ENCODE measurements around the gene JMY.

JMY gene, protein sequence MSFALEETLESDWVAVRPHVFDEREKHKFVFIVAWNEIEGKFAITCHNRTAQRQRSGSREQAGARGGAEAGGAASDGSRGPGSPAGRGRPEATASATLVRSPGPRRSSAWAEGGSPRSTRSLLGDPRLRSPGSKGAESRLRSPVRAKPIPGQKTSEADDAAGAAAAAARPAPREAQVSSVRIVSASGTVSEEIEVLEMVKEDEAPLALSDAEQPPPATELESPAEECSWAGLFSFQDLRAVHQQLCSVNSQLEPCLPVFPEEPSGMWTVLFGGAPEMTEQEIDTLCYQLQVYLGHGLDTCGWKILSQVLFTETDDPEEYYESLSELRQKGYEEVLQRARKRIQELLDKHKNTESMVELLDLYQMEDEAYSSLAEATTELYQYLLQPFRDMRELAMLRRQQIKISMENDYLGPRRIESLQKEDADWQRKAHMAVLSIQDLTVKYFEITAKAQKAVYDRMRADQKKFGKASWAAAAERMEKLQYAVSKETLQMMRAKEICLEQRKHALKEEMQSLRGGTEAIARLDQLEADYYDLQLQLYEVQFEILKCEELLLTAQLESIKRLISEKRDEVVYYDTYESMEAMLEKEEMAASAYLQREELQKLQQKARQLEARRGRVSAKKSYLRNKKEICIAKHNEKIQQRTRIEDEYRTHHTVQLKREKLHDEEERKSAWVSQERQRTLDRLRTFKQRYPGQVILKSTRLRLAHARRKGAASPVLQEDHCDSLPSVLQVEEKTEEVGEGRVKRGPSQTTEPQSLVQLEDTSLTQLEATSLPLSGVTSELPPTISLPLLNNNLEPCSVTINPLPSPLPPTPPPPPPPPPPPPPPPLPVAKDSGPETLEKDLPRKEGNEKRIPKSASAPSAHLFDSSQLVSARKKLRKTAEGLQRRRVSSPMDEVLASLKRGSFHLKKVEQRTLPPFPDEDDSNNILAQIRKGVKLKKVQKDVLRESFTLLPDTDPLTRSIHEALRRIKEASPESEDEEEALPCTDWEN

DNA sequence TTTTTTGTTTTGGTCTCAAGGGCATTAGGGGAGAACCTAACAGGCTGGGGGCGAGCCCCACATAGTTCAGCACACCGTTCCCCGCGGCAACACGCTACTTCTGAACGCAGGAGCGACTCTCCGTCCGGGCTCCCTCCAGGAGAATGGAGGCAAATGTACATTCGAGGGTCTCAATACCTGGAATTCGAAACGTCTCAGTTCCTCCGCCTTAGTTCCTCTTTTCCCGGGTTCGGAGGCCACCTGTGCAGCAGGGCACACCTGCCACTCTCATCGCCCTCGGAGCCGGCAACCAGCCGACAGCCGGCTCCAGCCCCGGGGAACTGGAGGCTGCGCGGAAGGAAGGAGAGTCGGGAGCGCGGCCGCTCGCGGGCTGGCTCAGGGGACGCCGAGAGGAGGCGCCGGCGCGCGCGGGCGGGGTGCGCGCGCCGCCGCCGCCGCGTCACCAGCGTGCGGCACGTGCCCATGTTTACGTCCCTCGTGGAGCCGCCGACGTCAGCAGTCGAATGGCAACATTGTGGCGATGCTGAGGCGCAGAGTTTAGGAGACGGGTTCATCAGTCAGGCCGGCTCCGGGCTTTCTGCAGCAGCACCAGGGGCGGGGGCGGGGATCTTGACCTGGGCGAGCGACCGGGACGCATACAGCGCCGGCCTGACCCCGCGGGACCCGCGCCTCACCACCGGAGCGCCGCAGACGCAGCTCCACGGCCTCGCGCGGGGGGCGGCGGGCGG, at the start of gene JMY:
JMY (plus strand) TSS at position 498 of the 728 bp plus-strand sequence. CDS start 520 bp downstream, outside the sequence.
- peak; percentile 36 for DNase-seq (ENCODE audit: low read depth)

DNA sequence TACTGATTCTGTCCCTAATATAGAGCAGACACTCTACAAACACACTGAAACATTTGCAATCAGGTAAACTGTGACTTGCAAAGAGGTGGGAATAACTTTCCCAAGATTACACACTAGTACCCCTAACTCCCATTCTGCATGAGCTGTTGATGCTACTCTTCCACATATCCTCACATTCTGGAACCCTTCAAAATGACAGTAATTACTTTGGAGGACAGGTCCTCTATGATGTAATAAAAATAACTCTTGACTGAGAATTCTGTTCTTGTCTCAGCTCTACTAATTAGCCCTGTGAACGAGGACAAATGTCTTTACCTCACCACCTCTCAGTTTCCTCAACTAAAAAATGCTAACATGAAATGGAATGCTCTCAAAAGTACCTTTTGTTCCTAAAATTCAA, 49.5 kb upstream of the JMY start:
- DNase-seq (ENCODE audit: low read depth), result no peak

DNA sequence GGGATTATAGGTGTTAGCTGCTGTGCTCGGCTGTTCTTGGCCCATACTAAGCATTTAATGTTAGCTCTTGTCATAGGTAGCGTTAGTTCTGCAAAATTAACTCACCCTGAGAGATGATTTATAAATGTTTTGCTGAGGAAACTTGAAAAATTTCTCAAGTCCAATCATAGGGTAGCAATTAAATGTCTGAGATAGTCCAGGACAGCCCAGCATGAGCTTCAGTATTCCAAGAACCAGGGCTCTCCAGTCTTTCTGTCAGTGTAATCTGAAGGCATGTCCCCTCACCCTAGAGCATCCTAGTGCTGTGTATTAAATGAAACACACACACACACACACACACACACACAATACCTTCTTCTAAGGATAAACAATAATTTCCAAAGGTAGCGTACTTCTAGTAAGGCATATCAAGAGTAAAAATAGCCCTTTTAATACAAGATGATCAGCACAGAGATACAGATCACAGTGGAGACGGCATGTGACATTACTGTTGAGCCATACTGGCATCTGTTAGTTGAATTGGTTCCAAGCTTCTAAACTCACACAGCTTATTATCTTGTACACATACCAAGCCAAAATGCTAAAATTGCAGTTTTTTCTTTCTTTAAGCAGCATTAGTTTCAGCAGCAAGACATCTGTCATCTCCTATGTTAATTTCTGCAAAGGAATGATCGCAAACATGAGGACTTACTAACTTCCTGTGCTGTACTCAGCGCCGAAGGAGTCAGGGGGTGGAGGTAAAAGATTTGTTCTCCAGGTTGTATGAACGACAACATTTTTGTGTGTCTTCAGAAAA, 46.3 kb upstream of the JMY start:
- no peak for DNase-seq (ENCODE audit: low read depth)

DNA sequence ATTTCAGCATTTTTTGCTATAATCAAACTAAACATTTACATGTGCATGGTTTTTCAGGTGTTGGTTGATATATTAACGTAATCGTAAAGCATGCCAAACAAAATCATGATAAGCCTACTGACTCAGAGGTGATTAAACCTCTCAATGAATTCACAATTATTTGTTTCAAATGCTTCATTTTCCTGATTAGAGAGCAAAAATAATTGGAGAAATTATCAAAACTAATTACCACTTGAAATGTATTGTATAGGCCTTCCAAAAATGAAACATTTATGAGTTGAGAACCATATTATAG, 45.7 kb upstream of the JMY start:
- no peak for DNase-seq (ENCODE audit: low read depth)

DNA sequence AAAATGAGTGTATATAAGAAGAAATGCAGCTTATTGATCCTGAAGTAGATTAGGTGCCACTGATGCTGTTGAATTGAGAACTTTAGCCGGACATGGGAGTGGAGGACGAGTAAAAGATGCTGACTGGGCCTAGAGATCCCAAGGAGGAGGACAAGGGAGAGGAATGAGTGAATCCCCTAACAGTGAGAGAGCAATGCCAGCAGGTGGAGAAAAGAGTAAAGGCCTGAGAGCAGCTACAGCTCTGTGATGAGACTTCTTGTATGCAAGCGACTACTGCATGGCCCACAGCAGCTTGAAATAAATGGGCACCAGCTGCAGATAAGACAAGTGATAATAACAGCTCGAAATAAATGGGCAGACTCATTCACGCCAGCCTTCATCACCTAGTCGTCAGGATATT, 44.5 kb upstream of the JMY start:
- DNase-seq (ENCODE audit: low read depth), result no peak

DNA sequence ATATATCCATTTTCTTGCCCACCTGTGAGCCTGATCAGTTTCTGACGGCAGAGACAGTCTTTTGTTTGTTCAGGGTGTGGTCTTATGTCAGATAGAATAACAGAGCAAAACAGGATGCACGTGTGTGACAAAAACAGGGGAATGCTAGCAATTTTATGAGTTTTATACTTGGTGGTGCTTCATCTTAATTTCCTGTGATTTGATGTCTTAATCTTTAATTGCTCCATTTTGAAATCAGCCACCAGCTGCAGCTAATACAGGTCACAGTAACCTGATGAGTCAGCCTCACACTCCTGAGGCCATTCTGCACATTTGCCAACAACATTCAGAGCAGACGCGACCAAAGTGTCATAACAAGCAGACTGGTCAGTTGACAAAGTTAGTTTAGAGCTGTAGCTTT, 42.3 kb upstream of the JMY start:
- DNase-seq (ENCODE audit: low read depth), result no peak

DNA sequence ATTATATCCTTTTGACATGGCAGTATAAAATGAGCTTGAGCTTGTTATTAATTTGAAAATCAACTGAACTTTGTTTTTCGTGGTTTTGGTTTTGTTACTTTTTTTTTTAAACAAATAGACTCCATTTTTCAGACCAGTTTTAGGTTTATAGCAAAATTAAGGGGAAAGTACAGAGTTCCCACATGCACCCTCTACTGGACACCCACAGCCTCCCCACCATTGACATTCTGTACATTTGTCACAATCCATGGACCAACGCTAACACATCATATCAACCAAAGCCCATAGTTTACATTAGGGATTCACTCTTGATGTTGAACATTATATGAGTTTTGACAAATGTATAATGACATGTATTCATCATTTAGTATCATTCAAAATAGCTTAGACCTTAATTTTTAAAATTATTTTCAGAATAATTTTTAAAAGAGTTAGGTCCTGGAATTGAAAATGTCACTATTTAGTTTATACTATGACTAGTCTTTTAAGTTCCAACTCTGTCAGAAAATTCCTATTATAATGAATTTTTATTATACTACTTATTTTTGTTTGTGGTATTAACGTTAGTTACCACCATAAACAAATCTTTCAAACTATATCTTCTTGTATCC, 35.3 kb upstream of the JMY start:
- DNase-seq (ENCODE audit: low read depth), result no peak

DNA sequence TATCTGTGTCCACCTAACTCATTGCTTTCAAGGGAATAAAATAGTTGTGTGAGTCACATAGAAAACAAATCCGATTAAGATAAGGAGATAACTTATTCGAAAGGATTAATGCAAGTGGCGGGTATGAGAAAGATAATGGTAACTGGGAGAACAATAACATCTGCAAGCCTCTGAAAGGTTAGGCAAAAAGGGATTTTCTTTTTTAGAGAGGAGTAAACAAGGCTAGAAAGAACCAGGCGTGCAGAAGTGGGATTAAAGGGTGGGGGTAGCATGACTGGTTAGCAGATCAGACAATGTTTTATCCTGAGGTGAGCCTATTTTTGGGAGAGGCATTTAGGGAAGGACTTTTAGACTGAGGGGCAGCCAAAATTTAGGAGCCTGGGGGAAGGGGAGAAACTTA, 34.7 kb upstream of the JMY start:
- DNase-seq (ENCODE audit: low read depth), result no peak

DNA sequence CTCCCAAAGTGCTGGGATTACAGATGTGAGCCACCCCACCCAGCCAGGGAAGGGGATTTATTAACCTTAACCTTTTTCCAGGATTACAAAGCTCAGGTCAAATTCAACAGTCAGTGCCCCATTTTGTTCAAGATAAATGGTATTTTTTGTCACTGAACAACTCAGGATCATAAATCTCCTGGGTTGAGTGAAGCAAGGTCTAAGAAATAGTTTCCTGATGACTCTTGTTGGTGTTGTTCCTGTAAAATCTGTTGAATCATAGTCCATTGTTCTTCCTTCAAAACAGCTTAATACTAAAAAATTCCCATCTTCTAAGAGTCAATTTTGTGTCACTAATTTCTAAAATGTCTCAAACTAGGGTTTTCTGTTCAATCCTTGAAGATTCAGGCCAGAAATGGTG, 33.9 kb upstream of the JMY start:
- no peak for DNase-seq (ENCODE audit: low read depth)

DNA sequence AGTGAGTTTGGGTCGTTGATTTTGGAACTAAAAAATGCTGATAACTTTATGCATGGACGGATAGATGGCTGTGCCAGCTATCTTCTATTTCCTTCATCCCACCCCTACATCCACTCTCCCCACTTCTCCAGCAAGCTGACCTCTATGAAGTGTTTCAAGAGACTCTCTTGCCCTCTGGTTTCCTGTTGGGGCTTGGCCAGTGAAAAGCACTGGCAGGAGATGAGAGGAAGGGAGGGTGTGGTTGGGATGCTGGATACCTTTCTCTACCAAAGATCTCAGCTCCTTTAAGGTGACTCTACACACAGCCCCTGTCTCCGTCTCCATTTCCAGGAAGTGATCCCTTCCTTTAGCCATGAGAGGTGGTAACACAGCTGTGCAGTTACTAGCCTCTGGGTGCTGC, 30.0 kb upstream of the JMY start:
- DNase-seq (ENCODE audit: low read depth), result no peak

DNA sequence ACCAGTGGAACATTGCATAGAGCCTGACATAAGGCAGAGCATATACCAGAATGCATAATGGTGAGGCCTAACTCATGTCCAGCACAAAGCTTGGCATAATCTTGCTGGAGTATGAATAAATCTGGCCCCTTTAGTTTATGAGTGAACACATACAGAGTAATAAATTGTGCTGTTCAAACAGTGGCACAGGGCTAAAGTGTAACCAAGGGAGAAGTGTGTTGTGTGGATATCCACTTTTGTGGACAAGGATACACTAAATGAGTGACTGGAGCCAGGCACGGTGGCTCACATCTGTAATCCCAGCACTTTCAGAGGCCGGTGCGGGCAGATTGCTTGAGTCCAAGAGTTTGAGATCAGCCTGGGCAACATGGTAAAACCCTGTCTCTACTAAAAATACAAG, 29.4 kb upstream of the JMY start:
- DNase-seq (ENCODE audit: low read depth), result no peak

DNA sequence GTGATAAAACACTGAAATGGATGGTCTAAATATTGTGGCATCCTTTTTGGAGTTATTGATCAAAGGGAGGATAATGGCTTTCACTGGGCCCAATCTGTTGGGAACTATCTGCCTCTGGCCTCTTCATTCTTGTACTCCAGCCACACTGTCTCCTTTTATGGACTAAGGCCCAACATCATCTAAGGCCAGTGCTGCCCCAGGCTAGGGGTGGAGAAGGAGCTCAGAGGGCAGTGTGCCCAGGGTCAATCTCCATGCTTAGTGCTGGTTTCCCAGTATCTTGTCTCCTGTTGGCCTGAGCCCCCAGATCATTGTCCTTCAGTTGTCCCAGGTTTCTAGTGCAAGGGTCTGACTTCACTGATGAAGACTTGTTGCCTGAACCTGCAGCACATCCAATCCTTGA, 26.4 kb upstream of the JMY start:
- no peak for DNase-seq (ENCODE audit: low read depth)

DNA sequence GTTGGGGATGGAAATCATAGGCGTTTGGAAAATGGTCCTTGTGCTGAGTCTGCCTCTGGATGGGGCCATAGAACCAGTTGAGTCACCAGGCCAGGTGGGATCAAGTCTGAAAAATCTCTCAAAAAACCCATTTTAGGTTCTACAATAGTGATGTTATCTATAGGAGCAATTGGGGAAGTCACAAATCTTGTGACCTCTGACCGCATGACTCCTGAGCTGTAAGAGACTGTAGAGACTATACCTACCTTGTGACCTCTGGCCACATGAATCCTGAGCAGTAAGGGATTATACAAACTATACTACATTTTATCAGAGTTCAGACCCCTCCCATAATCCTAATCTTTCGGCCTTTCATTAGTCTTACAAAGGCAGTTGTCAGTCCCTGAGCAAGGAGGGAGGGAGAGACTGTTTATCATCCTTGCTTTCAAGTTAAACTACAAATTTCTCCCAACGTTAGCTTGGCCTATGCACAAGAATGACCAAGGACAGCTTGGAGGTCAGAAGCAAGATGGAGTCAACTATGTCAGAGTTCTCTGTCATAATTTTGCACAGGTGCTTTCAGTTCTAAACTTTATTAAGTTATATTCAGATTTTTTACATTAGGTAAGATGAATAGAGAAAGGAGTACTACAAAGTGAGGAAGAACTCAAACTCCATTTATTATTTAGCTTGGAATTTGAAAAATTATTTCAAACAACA, 11.5 kb upstream of the JMY start:
- no peak for DNase-seq (ENCODE audit: low read depth)

DNA sequence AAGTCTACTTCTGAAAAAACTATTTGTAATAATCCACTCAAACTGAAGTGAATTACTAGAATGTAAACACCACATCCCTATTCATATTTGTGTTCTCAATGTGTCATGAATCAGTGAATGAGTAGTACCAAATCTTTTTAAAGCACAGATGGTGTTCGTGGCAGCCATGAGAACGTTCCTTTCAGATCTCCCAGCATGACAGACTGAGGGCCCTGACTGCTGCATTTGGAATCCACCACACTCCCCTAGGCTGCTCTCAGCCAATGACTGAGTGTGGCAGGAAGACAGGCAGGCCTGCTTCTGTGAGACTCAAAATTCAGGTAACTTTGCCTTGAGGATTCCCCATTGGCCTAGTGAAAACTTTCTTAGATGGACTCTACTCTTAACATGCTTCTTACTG, 10.9 kb upstream of the JMY start:
- no peak for DNase-seq (ENCODE audit: low read depth)

DNA sequence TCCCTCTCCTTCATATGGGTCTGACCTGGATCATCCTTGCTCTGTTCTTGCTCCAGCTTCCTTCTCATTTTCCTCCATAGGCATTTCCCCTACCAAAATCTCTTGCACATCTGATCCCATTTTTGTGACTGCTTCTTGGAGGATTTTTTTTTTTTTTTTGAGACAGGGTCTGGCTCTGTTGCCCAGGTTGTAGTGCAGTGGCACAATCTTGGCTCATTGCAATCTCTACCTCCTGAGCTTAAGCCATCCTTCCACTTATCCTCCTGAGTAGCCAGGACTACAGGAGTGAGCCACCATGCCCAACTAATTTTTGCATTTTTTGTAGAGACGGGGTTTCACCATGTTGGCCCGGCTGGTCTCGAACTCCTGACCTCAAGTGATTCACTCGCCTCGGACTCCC, 10.5 kb upstream of the JMY start:
- DNase-seq (ENCODE audit: low read depth), result no peak

DNA sequence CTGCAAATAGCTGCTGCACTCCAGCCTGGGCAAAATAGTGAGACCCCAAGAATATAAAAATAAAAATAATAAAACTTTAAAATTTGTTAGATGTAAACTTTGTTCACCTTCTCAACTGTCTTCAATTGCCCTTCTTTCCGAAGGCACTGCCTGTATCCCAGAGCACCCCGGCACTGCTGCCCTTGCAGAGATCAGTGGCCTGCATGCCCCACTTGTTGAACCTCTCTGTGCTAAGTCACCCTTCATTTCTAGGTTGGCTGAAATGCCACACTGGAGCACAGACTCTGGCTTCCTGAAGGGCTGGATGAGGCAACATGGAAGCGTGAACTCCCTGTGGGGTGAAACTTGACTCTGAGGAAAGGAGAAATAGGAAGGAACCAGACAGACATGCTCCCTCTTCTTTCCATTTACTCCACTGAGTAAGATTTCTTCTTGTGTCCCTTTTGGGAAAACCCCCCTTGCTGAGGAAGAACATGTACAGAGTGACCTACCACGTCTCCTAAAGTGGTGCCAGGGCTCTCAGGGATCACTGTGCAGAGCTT, 8.4 kb upstream of the JMY start:
- no peak for DNase-seq (ENCODE audit: low read depth)

DNA sequence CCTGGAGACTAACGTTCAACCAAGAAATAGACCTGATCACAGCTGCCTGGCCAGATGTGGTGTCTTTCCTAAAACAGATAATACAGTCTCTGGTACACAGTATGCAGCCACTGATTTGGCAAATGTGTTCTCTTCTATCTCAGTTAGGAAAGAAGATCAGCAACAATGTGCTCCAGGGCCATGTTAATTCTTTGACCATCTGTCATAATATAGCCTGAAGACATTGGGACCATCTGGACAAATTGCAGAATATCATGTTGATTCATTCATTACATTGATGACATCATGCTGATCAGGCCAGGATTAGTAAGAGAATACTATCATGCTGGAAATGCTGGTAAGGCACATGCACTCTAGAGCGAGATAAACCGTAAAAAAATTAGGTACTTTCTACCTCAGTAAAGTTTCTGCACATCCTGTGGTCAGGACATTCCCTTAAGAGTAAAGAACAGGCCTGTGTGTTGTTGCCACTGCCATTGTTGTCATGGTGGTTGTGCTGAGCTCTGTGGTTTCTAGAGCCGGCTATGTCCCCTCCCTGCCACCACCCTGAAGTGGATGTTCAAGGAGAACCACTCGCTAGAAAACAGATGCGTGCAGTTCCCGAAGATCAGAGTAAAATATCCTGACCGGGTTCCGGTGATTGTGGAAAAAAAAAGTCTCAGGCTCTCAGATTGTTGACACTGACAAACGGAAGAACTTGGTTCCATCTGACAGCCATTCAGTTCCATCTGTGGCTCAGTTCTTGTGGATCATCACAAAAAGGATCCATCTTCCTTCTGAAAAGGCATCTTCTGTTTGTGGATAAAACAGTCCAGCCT, 6.4 kb upstream of the JMY start:
- DNase-seq (ENCODE audit: low read depth), result no peak

DNA sequence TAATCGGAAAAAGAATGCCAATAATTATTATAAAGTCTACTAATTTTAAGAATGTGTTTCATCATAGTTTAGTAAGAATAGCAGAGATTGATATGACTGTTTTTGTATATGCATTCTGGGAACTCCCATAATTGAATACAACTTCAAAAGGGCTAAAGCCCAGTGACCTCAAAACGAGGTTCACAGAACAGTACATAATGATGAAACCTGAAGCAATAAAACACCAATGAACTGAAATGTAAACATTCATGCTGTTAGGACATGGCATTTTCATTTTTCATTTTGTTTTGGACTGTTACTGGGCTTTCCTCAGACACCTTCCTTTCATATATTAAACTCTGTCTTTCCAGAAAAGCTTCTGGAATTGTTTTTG, 684 bp upstream of the JMY start:
- no peak for DNase-seq (ENCODE audit: low read depth)

DNA sequence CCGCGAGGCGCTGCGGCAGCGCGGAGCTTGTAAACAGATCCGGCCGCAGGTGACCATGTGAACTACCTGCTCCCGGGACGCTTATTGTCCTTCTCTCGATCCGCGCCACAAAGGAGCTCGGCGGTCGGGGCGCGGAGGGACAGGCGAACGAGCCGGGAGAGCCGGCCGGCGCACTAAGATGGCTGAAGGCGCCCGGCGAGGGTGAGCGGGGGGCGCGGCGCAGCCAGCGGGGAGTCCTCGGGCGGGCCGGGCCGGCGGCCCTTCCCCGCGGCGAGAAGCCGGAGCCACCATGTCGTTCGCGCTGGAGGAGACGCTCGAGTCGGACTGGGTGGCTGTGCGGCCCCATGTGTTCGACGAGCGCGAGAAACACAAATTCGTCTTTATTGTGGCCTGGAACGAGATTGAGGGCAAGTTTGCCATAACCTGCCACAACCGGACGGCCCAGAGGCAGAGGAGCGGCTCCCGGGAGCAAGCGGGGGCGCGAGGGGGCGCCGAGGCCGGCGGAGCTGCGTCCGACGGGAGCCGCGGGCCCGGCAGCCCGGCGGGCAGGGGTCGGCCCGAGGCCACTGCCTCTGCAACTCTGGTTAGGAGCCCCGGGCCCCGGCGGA, 535 bp downstream of the JMY start:
- DNase-seq (ENCODE audit: low read depth), result no peak

Measured in CMK (cell line).